ENCODE data around the gene SAC3D1.

The SAC3D1 gene

GRCh38 chr11:65059959-65060824 lies 19.2 kb downstream of the SAC3D1 start:
- DNase-seq (ENCODE audit: low read depth in 2 of 2, low spot score in 1 of 2): no peak

- no peak for DNase-seq (ENCODE audit: low read depth in 2 of 2, low spot score in 1 of 2)
Measured at GRCh38 chr11:65060913-65061408, 20.0 kb downstream of the SAC3D1 start.

GRCh38 chr11:65063532-65063931 lies 22.5 kb downstream of the SAC3D1 start:
- DNase-seq (ENCODE audit: low read depth in 2 of 2, low spot score in 1 of 2): no peak

- DNase-seq (ENCODE audit: low read depth in 2 of 2, low spot score in 1 of 2): no peak
Measured at GRCh38 chr11:65064847-65065240, 23.8 kb downstream of the SAC3D1 start.

GRCh38 chr11:65065851-65066250 lies 24.8 kb downstream of the SAC3D1 start:
- no peak for DNase-seq (ENCODE audit: low read depth in 2 of 2, low spot score in 1 of 2)

GRCh38 chr11:65066315-65066714 lies 25.3 kb downstream of the SAC3D1 start:
- no peak for DNase-seq (ENCODE audit: low read depth in 2 of 2, low spot score in 1 of 2)

GRCh38 chr11:65066805-65067291 lies 25.8 kb downstream of the SAC3D1 start:
- DNase-seq (ENCODE audit: low read depth in 2 of 2, low spot score in 1 of 2): no peak

- no peak for DNase-seq (ENCODE audit: low read depth in 2 of 2, low spot score in 1 of 2)
Measured at GRCh38 chr11:65067446-65067845, 26.4 kb downstream of the SAC3D1 start.

- DNase-seq (ENCODE audit: low read depth in 2 of 2, low spot score in 1 of 2): no peak
Measured at GRCh38 chr11:65069217-65069616, 28.2 kb downstream of the SAC3D1 start.

GRCh38 chr11:65071907-65072630 lies 31.1 kb downstream of the SAC3D1 start:
- no peak for DNase-seq (ENCODE audit: low read depth in 2 of 2, low spot score in 1 of 2)

- no peak for DNase-seq (ENCODE audit: low read depth in 2 of 2, low spot score in 1 of 2)
Measured at GRCh38 chr11:65072631-65072966, 31.6 kb downstream of the SAC3D1 start.

- no peak for DNase-seq (ENCODE audit: low read depth in 2 of 2, low spot score in 1 of 2)
Measured at GRCh38 chr11:65077451-65077850, 36.4 kb downstream of the SAC3D1 start.

GRCh38 chr11:65078151-65078550 lies 37.1 kb downstream of the SAC3D1 start:
- peak; percentile 44 to 46 for DNase-seq (ENCODE audit: low read depth in 2 of 2, low spot score in 1 of 2)

GRCh38 chr11:65078786-65079342 lies 37.9 kb downstream of the SAC3D1 start:
- DNase-seq (ENCODE audit: low read depth in 2 of 2, low spot score in 1 of 2): no peak

- DNase-seq (ENCODE audit: low read depth in 2 of 2, low spot score in 1 of 2): no peak
Measured at GRCh38 chr11:65083134-65083833, 42.3 kb downstream of the SAC3D1 start.

- DNase-seq (ENCODE audit: low read depth in 2 of 2, low spot score in 1 of 2): peak; percentile 95 to 97
Measured at GRCh38 chr11:65083834-65084597, 43.0 kb downstream of the SAC3D1 start, which contains the start of the genes CDCA5 and ZFPL1. CDCA5 (minus strand) TSS chr11:65084040; CDS start chr11:65083978, 62 bp downstream. ZFPL1 (plus strand) TSS chr11:65084222; CDS start chr11:65084699, 477 bp downstream.

GRCh38 chr11:65084598-65085375 lies 43.8 kb downstream of the SAC3D1 start:
- no peak for DNase-seq (ENCODE audit: low read depth in 2 of 2, low spot score in 1 of 2)

- no peak for DNase-seq (ENCODE audit: low read depth in 2 of 2, low spot score in 1 of 2)
Measured at GRCh38 chr11:65085446-65085845, 44.4 kb downstream of the SAC3D1 start.

- no peak for DNase-seq (ENCODE audit: low read depth in 2 of 2, low spot score in 1 of 2)
Measured at GRCh38 chr11:65086809-65087208, 45.8 kb downstream of the SAC3D1 start.
